Esophagus muscularis mucosa (tissue), 4 donors: Measurements from ENCODE around the gene ZBTB7C. TPM values are rescaled to one million over a fixed set of nuclear protein-coding genes. Genes with fewer than 3 reads are reported as not detected.

Experiments used
- DNase-seq: peaks from one replicate; pipeline ENCODE4 v3.0.0-alpha.2; 2017; ENCODE audit errors: extremely low spot score
- H3K27ac ChIP-seq, 4 donors: fragments of 200-600 bp; sonication (generic); replicated peaks in 1 of 4; 1 replicate in 3 of 4; 2 replicates in 1 of 4; pipeline ENCODE4 v1.5.1; 2016 to 2019; ENCODE audit warnings: mild to moderate bottlenecking in 1 of 4
- H3K27me3 ChIP-seq, 4 donors: fragments of 200-600 bp; sonication (generic); one replicate each; pipeline versions ENCODE4 v1.5.1 to v1.6.0; 2016 to 2019
- H3K36me3 ChIP-seq, 4 donors: fragments of 200-600 bp; sonication (generic); one replicate each; pipeline ENCODE4 v1.5.1; 2016 to 2019
- H3K4me1 ChIP-seq, 4 donors: fragments of 200-600 bp; sonication (generic); one replicate each; pipeline ENCODE4 v1.5.1; 2016 to 2019
- H3K4me3 ChIP-seq, 4 donors: fragments of 200-600 bp; sonication (generic); 1 replicate in 2 of 4; 2 replicates in 2 of 4; pipeline ENCODE4 v1.5.1; 2016 to 2019; ENCODE audit warnings: mild to moderate bottlenecking in 4 of 4, moderate library complexity in 1 of 4
- H3K9me3 ChIP-seq, 4 donors: fragments of 200-600 bp; sonication (generic); 1 replicate in 3 of 4; 2 replicates in 1 of 4; pipeline ENCODE4 v1.5.1; 2016 to 2019
- EP300 ChIP-seq: sonication (generic); formaldehyde crosslinking; IDR thresholded peaks from one replicate; pipeline ENCODE4 v1.6.1; 2017; ENCODE audit warnings: antibody characterized with exemption
- POLR2A ChIP-seq: fragments of 450-650 bp; IDR thresholded peaks from one replicate; pipeline ENCODE4 v1.6.1; 2017; ENCODE audit warnings: antibody characterized with exemption, moderate library complexity, mild to moderate bottlenecking, low read depth
- POLR2AphosphoS5 ChIP-seq, 2 donors: sonication (generic); formaldehyde crosslinking; IDR thresholded peaks; one replicate each; pipeline ENCODE4 v1.6.1; 2017; ENCODE audit warnings: antibody characterized with exemption in 2 of 2
- WGBS: methylation state at CpG from one replicate; pipeline ENCODE4 v1.1.5; 2018; 5-methylcytosine and 5-hydroxymethylcytosine counted together
- intact Hi-C: fragments of 100-400 bp; cut with DNase I; formaldehyde crosslinking; loops from one replicate; pipeline ENCODE4 v1.15.1; 2023
- total RNA-seq, 4 donors: library from RNA; depleted of rRNA; stranded (reverse); fragments of >200 nt; gene quantifications; one replicate each; pipeline versions ENCODE4 v1.1.0 to v1.2.1, GENCODE V29; 2016
- TF ChIP-seq, protein P1 (sequence below), 3 experiments: fragments of 200-600 bp in 2 of 3; fragments of 450-650 bp in 1 of 3; sonication (generic) in 2 of 3; IDR thresholded peaks; one replicate each; pipeline ENCODE4 v1.5.1; 2017 to 2019; ENCODE audit warnings: antibody characterized with exemption in 3 of 3, mild to moderate bottlenecking in 2 of 3, moderate library complexity in 1 of 3

ZBTB7C gene
- total RNA-seq, 4 donors from 2014 or later: 6.3 to 13.2 (median 9.1) TPM

- no peak overlapping the region for H3K4me3 ChIP-seq
- intact Hi-C loops: no loop called here
- H3K36me3 ChIP-seq: no peaks in the 10 kb centered on the region
- WGBS: 70% methylated on average over 2 of the region's 2 CpGs
- no peaks in the 10 kb centered on the region for H3K4me1 ChIP-seq
- H3K27me3 ChIP-seq: peaks cover 0 to 3% (median 0%) of the 10 kb centered on the region in 4 donors
- no peak overlapping the region for H3K27ac ChIP-seq
- H3K9me3 ChIP-seq: no peaks in the 10 kb centered on the region
- DNase-seq: no peak
- TF ChIP-seq POLR2AphosphoS5 (IDR thresholded peaks at IDR 0.05) (no peak), EP300 (no peak), POLR2A (no peak)
- TF ChIP-seq, protein P1, sequence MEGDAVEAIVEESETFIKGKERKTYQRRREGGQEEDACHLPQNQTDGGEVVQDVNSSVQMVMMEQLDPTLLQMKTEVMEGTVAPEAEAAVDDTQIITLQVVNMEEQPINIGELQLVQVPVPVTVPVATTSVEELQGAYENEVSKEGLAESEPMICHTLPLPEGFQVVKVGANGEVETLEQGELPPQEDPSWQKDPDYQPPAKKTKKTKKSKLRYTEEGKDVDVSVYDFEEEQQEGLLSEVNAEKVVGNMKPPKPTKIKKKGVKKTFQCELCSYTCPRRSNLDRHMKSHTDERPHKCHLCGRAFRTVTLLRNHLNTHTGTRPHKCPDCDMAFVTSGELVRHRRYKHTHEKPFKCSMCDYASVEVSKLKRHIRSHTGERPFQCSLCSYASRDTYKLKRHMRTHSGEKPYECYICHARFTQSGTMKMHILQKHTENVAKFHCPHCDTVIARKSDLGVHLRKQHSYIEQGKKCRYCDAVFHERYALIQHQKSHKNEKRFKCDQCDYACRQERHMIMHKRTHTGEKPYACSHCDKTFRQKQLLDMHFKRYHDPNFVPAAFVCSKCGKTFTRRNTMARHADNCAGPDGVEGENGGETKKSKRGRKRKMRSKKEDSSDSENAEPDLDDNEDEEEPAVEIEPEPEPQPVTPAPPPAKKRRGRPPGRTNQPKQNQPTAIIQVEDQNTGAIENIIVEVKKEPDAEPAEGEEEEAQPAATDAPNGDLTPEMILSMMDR (IDR thresholded peaks at IDR 0.05): no peak
Observed at GRCh38 chr18:48433541-48433940, 24.4 kb upstream of the ZBTB7C start.

DNA sequence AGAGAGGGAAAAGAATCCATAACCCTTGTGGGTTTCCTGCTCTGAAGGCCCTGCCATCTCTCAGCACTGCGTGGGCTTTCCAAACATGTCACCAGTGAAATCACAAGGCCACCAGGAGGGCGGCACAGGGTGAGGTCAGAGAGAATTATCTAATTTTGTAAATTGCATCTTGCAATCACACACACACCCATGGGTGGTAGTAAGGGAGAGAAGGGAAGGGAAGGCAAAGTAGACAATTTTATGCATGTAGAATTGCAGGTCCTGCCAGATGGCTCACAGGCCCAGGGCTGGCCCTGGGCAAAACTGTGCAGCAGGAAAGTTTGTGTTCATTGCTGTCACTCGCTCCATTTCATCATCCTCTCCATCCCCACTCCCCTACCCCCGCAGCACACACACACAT lies 21.0 kb upstream of the ZBTB7C start:
- Histone ChIP-seq H3K9me3 (no peaks in the 10 kb centered on the region), H3K4me1 (no peaks in the 10 kb centered on the region), H3K36me3 (no peaks in the 10 kb centered on the region), H3K4me3 (no peak overlapping the region), H3K27me3 (peaks cover 0 to 9% (median 0%) of the 10 kb centered on the region in 4 donors), H3K27ac (no peak overlapping the region)
- TF ChIP-seq, protein P1 (IDR thresholded peaks at IDR 0.05): no peak
- WGBS: 88% methylated on average over 4 of the region's 4 CpGs
- intact Hi-C loops: no loop called here
- DNase-seq: no peak

- no peak overlapping the region for H3K4me3 ChIP-seq
- 57% methylated on average over 9 of the region's 9 CpGs for WGBS
Observed at GRCh38 chr18:48428475-48429177, 19.4 kb upstream of the ZBTB7C start.

DNA sequence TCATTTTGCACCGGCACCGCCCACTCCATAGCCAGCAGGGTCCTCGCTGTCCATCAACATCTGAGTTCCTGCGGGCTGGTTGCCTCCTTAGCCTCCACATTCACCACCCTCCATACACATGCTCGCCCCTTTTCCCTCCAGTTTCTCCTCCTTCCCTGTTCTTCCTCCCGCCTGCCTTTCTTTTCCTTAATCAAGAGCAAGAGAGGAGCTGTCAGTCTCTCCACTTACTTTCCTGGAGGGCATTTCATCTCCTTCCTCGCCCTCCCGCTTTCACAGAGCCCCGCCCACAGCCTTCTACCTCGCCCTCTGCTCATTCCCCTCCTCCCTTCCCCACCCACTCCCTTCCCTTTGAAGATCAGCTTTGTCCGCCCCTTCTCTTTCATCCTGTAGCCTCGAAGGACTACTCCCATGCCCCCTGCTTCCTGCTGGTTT lies 13.8 kb upstream of the ZBTB7C start:
- intact Hi-C loops: no loop called here
- no peak overlapping the region for H3K27ac ChIP-seq
- WGBS: 21% methylated on average over 12 of the region's 12 CpGs
- H3K4me1 ChIP-seq: peaks cover 0 to 11% (median 2%) of the 10 kb centered on the region in 4 donors
- no peaks in the 10 kb centered on the region for H3K36me3 ChIP-seq
- H3K9me3 ChIP-seq: no peaks in the 10 kb centered on the region
- H3K4me3 ChIP-seq: no peak overlapping the region
- TF ChIP-seq, protein P1 (IDR thresholded peaks at IDR 0.05): no peak
- no peak for TF ChIP-seq EP300
- TF ChIP-seq POLR2A: no peak
- peaks cover 0 to 25% (median 0%) of the 10 kb centered on the region in 4 donors for H3K27me3 ChIP-seq
- DNase-seq: no peak

More at GRCh38 chr18:48428475-48429177, 19.4 kb upstream of the ZBTB7C start:
- Histone ChIP-seq H3K4me1 (no peaks in the 10 kb centered on the region), H3K36me3 (no peaks in the 10 kb centered on the region), H3K27ac (no peak overlapping the region), H3K27me3 (peaks cover 0 to 13% (median 0%) of the 10 kb centered on the region in 4 donors), H3K9me3 (no peaks in the 10 kb centered on the region)
- DNase-seq: no peak
- no peak for TF ChIP-seq POLR2A
- TF ChIP-seq POLR2AphosphoS5 (IDR thresholded peaks at IDR 0.05): no peak
- no peak for TF ChIP-seq EP300
- TF ChIP-seq, protein P1 (IDR thresholded peaks at IDR 0.05): no peak
- intact Hi-C loops: no loop called here
